Measurements from ENCODE around the gene CD8B. TPM values are rescaled to one million over a fixed set of nuclear protein-coding genes. Genes with fewer than 3 reads are reported as not detected.

Gene CD8B
- polyA plus RNA-seq, 1 donor from 2014 or later, result not detected

DNA sequence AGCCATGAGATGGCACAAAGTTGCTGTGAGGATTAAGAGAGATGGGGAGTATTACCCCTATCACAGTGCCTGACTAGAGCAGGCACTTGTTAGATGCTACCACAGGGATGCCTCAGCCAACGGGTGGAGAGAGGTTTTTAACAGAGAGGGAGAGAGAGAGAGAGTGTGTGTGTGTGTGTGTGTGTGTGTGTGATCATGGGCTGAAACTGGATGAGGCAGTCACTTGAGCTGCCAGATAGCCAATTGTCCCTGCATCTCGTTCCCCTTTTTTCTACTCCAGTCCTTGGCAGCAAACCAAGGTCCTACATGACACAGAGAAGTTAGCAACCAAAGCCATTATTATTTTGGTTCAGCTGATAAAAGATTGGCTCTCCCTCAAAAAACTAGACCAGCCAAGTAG is 74.0 kb downstream of the CD8B start:
- H3K27me3 ChIP-seq (ENCODE audit: insufficient read depth, low read depth, low read length), result peaks cover 53% of the 10 kb centered on the region
- no peaks in the 10 kb centered on the region for H3K36me3 ChIP-seq (ENCODE audit: insufficient read depth, low read length)
- H3K27ac ChIP-seq (ENCODE audit: low read length), result no peak overlapping the region
- no peaks in the 10 kb centered on the region for H3K9me3 ChIP-seq (ENCODE audit: low read length)
- no peaks in the 10 kb centered on the region for H4K20me1 ChIP-seq (ENCODE audit: insufficient read depth)
- TF ChIP-seq MXI1 (conservative IDR thresholded peaks at IDR 0.05; ENCODE audit: poor library complexity, severe bottlenecking) (no peak), SMC3 (conservative IDR thresholded peaks at IDR 0.05; ENCODE audit: poor library complexity) (no peak), CTCF (IDR thresholded peaks at IDR 0.05; ENCODE audit: poor library complexity, severe bottlenecking) (no peak), TAF1 (IDR thresholded peaks at IDR 0.05; ENCODE audit: low read depth) (no peak)
- no peaks in the 10 kb centered on the region for H3F3A ChIP-seq (ENCODE audit: insufficient read depth, low read length, poor library complexity, severe bottlenecking)
- no peak overlapping the region for H2AFZ ChIP-seq (ENCODE audit: low read depth, low read length)
- no peaks in the 10 kb centered on the region for H3K9me2 ChIP-seq (ENCODE audit: insufficient read depth, low read length)
- no peak overlapping the region for H3K4me3 ChIP-seq (ENCODE audit: low read length)
- H3K9ac ChIP-seq (ENCODE audit: low read length), result no peak overlapping the region
- H3K4me2 ChIP-seq (ENCODE audit: low read length), result no peak overlapping the region
- H3K79me2 ChIP-seq (replicated peaks; ENCODE audit: insufficient read depth, low read length), result no peaks in the 10 kb centered on the region

GRCh38 chr2:86786001-86786536 is 75.6 kb downstream of the CD8B start:
- H3K27me3 ChIP-seq (ENCODE audit: insufficient read depth, low read depth, low read length), result peaks cover 40% of the 10 kb centered on the region
- H3K36me3 ChIP-seq (ENCODE audit: insufficient read depth, low read length), result no peaks in the 10 kb centered on the region

More at GRCh38 chr2:86786001-86786536, 75.6 kb downstream of the CD8B start:
- Histone ChIP-seq H3K4me2 (ENCODE audit: low read length) (no peak overlapping the region), H3F3A (ENCODE audit: insufficient read depth, low read length, poor library complexity, severe bottlenecking) (no peaks in the 10 kb centered on the region), H3K79me2 (replicated peaks; ENCODE audit: insufficient read depth, low read length) (no peaks in the 10 kb centered on the region), H2AFZ (ENCODE audit: low read depth, low read length) (no peak overlapping the region), H4K20me1 (ENCODE audit: insufficient read depth) (no peaks in the 10 kb centered on the region), H3K9ac (ENCODE audit: low read length) (no peak overlapping the region), H3K9me2 (ENCODE audit: insufficient read depth, low read length) (no peaks in the 10 kb centered on the region), H3K4me3 (ENCODE audit: low read length) (no peak overlapping the region), H3K9me3 (ENCODE audit: low read length) (no peaks in the 10 kb centered on the region), H3K27ac (ENCODE audit: low read length) (no peak overlapping the region)
- TF ChIP-seq EP300 (conservative IDR thresholded peaks at IDR 0.05; ENCODE audit: poor library complexity, severe bottlenecking) (no peak), CTCF (IDR thresholded peaks at IDR 0.05; ENCODE audit: poor library complexity, severe bottlenecking) (no peak), POLR2AphosphoS5 (IDR thresholded peaks at IDR 0.05) (no peak), TAF1 (IDR thresholded peaks at IDR 0.05; ENCODE audit: low read depth) (no peak), SMC3 (conservative IDR thresholded peaks at IDR 0.05; ENCODE audit: poor library complexity) (no peak), MXI1 (conservative IDR thresholded peaks at IDR 0.05; ENCODE audit: poor library complexity, severe bottlenecking) (no peak), EZH2 (IDR thresholded peaks at IDR 0.05; ENCODE audit: borderline replicate concordance, insufficient read depth, low read length, poor library complexity, severe bottlenecking) (no peak), RAD21 (conservative IDR thresholded peaks at IDR 0.05) (no peak), REST (IDR thresholded peaks at IDR 0.05; ENCODE audit: borderline replicate concordance) (no peak)

Measured in neural cell (in vitro differentiated cells).